ENCODE results near the gene CLSTN2. TPM values are rescaled to one million over a fixed set of nuclear protein-coding genes. Genes with fewer than 3 reads are reported as not detected.

Gene CLSTN2
- total RNA-seq, 1 experiment from 2014 or later, result 0.68 TPM

DNA sequence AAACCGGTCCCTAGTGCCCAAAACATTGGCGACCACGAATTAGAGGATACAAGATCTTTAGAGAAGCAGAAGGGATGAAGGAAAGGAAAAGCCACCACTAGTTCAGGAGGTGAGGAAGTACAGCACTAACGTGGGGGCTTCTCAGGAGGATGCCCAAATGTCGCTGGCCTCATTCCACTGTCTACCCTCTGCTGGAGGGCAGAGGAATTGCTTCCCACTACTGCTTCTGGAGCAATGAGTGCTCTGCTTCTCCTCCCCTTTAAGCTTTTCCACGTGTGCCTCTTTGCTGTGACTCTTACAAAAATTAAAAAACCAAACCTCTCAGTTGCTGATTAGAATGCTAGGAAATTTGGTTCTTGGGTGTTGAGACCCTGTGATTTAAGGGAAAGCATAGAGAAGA is 281.3 kb downstream of the CLSTN2 start:
- Histone ChIP-seq H3K4ac (ENCODE audit: low read depth, low read length) (no peak overlapping the region), H3K27me3 (ENCODE audit: insufficient read depth, low read length) (no peaks in the 10 kb centered on the region; the same call in 1 of the 2 replicates), H4K8ac (replicated peaks; ENCODE audit: insufficient read length, low read depth, low read length) (no peak overlapping the region), H2BK120ac (ENCODE audit: low read depth, low read length, poor library complexity, severe bottlenecking) (no peak overlapping the region), H3K4me1 (ENCODE audit: insufficient read depth, low read length) (0 out of 2 replicates have a peak, but pooled peaks cover 3% of the 10 kb centered on the region), H3K9ac (ENCODE audit: extremely low read depth, insufficient read length, low read length) (no peak overlapping the region), H3K18ac (ENCODE audit: insufficient read length, low read depth, low read length) (no peak overlapping the region), H3K9me3 (ENCODE audit: control insufficient read depth, low read depth, low read length) (no peaks in the 10 kb centered on the region), H2BK12ac (ENCODE audit: insufficient read length, low read depth, low read length) (no peak overlapping the region), H4K20me1 (ENCODE audit: control insufficient read depth, insufficient read depth, insufficient read length) (no peaks in the 10 kb centered on the region), H2AFZ (ENCODE audit: low read length) (no peak overlapping the region), H2AK5ac (ENCODE audit: insufficient read length, low read length) (no peak overlapping the region), H2BK5ac (ENCODE audit: insufficient read length, low read length) (no peak overlapping the region), H3K79me2 (ENCODE audit: insufficient read depth, low read length) (no peaks in the 10 kb centered on the region), H3K14ac (ENCODE audit: insufficient read depth, low read length) (no peak overlapping the region), H3K56ac (ENCODE audit: insufficient read length, low read depth, low read length) (no peak overlapping the region), H2BK20ac (ENCODE audit: low read depth, low read length, poor library complexity, severe bottlenecking) (no peak overlapping the region), H3K23me2 (ENCODE audit: insufficient read length, low read depth, low read length, poor library complexity, severe bottlenecking) (no peaks in the 10 kb centered on the region), H3K27ac (ENCODE audit: insufficient read length, low read depth, low read length) (no peak overlapping the region), H2BK15ac (ENCODE audit: low read depth, low read length) (no peak overlapping the region), H4K5ac (ENCODE audit: insufficient read length, low read depth, low read length) (no peak overlapping the region), H3K79me1 (ENCODE audit: insufficient read depth, low read depth, low read length, poor library complexity, severe bottlenecking) (no peaks in the 10 kb centered on the region), H3T11ph (ENCODE audit: low read length) (no peak overlapping the region), H3K23ac (ENCODE audit: insufficient read length, low read depth, low read length) (no peak overlapping the region), H4K91ac (ENCODE audit: insufficient read length, low read depth, low read length) (no peak overlapping the region), H3K4me2 (ENCODE audit: insufficient read depth, insufficient read length, low read length) (no peak overlapping the region)
- peaks cover 12 to 27% of the 10 kb centered on the region in 2 experiments for H3K4me1 Mint-ChIP-seq
- H3K36me3 Mint-ChIP-seq (ENCODE audit: insufficient read depth in 1 of 3, low read depth in 3 of 3), result peaks cover 10 to 22% (median 14%) of the 10 kb centered on the region in 3 experiments
- no peaks in the 10 kb centered on the region for H3K27me3 Mint-ChIP-seq (ENCODE audit: low read depth)
- DNase-seq, result no peak
- TF ChIP-seq, protein P1, sequence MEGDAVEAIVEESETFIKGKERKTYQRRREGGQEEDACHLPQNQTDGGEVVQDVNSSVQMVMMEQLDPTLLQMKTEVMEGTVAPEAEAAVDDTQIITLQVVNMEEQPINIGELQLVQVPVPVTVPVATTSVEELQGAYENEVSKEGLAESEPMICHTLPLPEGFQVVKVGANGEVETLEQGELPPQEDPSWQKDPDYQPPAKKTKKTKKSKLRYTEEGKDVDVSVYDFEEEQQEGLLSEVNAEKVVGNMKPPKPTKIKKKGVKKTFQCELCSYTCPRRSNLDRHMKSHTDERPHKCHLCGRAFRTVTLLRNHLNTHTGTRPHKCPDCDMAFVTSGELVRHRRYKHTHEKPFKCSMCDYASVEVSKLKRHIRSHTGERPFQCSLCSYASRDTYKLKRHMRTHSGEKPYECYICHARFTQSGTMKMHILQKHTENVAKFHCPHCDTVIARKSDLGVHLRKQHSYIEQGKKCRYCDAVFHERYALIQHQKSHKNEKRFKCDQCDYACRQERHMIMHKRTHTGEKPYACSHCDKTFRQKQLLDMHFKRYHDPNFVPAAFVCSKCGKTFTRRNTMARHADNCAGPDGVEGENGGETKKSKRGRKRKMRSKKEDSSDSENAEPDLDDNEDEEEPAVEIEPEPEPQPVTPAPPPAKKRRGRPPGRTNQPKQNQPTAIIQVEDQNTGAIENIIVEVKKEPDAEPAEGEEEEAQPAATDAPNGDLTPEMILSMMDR (conservative IDR thresholded peaks at IDR 0.05), result peak; percentile 45; the same call in 2 of the 3 replicates
- H3K4me3 Mint-ChIP-seq, result no peak overlapping the region
- H3K27ac Mint-ChIP-seq, result no peak overlapping the region
- WGBS (ENCODE audit: extremely low coverage, insufficient read length, low lambda C conversion rate), result no CpG with 5 or more reads among the region's 6 CpGs
- peaks cover 16 to 18% of the 10 kb centered on the region in 2 experiments for H3K9me3 Mint-ChIP-seq

Measured in H9 (cell line).